GM12878 (cell line): Measurements from ENCODE around the gene YAE1. TPM values are rescaled to one million over a fixed set of nuclear protein-coding genes. Genes with fewer than 3 reads are reported as not detected.

Experiments
- ATAC-seq: fragments of 200-7000 bp; cut with Tn5 transposase; 3 replicates; pipeline ENCODE4 v1.9.1; 2020; ENCODE audit warnings: mild to moderate bottlenecking, moderate library complexity
- BruUV-seq: library from RNA; stranded (reverse); fragments of 400-500 nt; replicated peaks from 2 replicates; lab custom pipeline; 2021; lab: Mats Ljungman, UMichigan
- CTCF ChIA-PET: fragments of 300-600 bp; sonication (Branson Sonifier 250); formaldehyde crosslinking; extraction: SDS; loops from one replicate; lab custom pipeline; 2021; ENCODE audit warnings: inconsistent platforms; lab: Yijun Ruan, JAX
- POLR2A ChIA-PET: fragments of 350-600 bp; formaldehyde crosslinking; extraction: SDS; loops from one replicate; lab custom pipeline; 2021; ENCODE audit warnings: inconsistent platforms; lab: Charles Lee
- RAD21 ChIA-PET: fragments of 300-600 bp; sonication (Branson Sonifier 250); formaldehyde crosslinking; loops from one replicate; lab custom pipeline; 2023; ENCODE audit warnings: antibody characterized with exemption; ENCODE audit not compliant: unreplicated experiment; lab: Charles Lee
- SMC1A ChIA-PET: fragments of 300-600 bp; sonication (Branson Sonifier 250); formaldehyde crosslinking; loops from one replicate; lab custom pipeline; 2023; ENCODE audit not compliant: unreplicated experiment, uncharacterized antibody; lab: Charles Lee
- DNase-seq: peaks from one replicate; pipeline ENCODE4 v3.0.0-alpha.2; 2011; ENCODE audit warnings: low read depth, low spot score
- FAIRE-seq: peaks from 3 replicates; lab custom pipeline; 2011; peaks lifted over from hg19 to GRCh38; lab: Jason Lieb, UNC
- H2AFZ ChIP-seq: 2 replicates; pipeline ENCODE4 v1.6.0; 2011; ENCODE audit warnings: low read depth, low read length, control low read depth; ENCODE audit not compliant: control insufficient read depth
- H3K27ac ChIP-seq: 2 replicates; pipeline ENCODE4 v1.5.1; 2011; ENCODE audit warnings: control low read depth; ENCODE audit not compliant: control insufficient read depth, insufficient read depth
- H3K27me3 ChIP-seq, 2 experiments: replicated peaks in 1 of 2; 2 replicates each; pipeline versions ENCODE4 v1.6.0 to v1.6.1; 2011; ENCODE audit warnings: low read length in 1 of 2; ENCODE audit not compliant: control insufficient read depth in 2 of 2, insufficient read depth in 2 of 2
- H3K36me3 ChIP-seq, 2 experiments: 2 replicates each; pipeline ENCODE4 v1.5.1; 2011; ENCODE audit warnings: low read length in 1 of 2; ENCODE audit not compliant: control insufficient read depth in 2 of 2, insufficient read depth in 2 of 2
- H3K4me1 ChIP-seq: 2 replicates; pipeline ENCODE4 v1.6.1; 2011; ENCODE audit warnings: mild to moderate bottlenecking, low read length, moderate library complexity, mixed read lengths; ENCODE audit not compliant: control insufficient read depth, insufficient read depth
- H3K4me2 ChIP-seq: 2 replicates; pipeline ENCODE4 v1.6.0; 2011; ENCODE audit warnings: control low read depth; ENCODE audit not compliant: control insufficient read depth, insufficient read depth
- H3K4me3 ChIP-seq: fragments of 200-600 bp; sonication (generic); 2 replicates; pipeline ENCODE4 v1.5.1; 2016
- H3K79me2 ChIP-seq: 2 replicates; pipeline ENCODE4 v1.6.0; 2011; ENCODE audit warnings: low read length; ENCODE audit not compliant: control insufficient read depth, insufficient read depth
- H3K9ac ChIP-seq: 2 replicates; pipeline ENCODE4 v1.8.0; 2011; ENCODE audit warnings: low read length, control low read depth, mixed read lengths; ENCODE audit not compliant: control insufficient read depth, insufficient read depth
- H3K9me3 ChIP-seq: replicated peaks from 3 replicates; pipeline ENCODE4 v1.5.1; 2011; ENCODE audit warnings: mild to moderate bottlenecking, low read length; ENCODE audit not compliant: control insufficient read depth, insufficient read depth
- H4K20me1 ChIP-seq: 2 replicates; pipeline ENCODE4 v1.6.0; 2011; ENCODE audit not compliant: control insufficient read depth, insufficient read depth
- CHD4 ChIP-seq: fragments of 200-600 bp; sonication (generic); IDR thresholded peaks from 2 replicates; pipeline ENCODE4 v1.6.1; 2016; ENCODE audit warnings: mild to moderate bottlenecking
- CREM ChIP-seq: IDR thresholded peaks from 2 replicates; pipeline ENCODE4 v1.6.1; 2014; ENCODE audit warnings: antibody characterized with exemption, low read depth
- HCFC1 ChIP-seq: fragments of 150-350 bp; IDR thresholded peaks from 2 replicates; pipeline ENCODE4 v1.6.1; 2014; ENCODE audit warnings: low read length
- MTA2 ChIP-seq: fragments of 450-650 bp; IDR thresholded peaks from 2 replicates; pipeline ENCODE4 v1.6.1; 2016; ENCODE audit warnings: low read depth, mild to moderate bottlenecking, moderate library complexity
- POLR2AphosphoS2 ChIP-seq: IDR thresholded peaks from 2 replicates; pipeline ENCODE4 v1.6.1; 2011; ENCODE audit warnings: low read depth, mild to moderate bottlenecking, low read length, improper control_type of control experiment, moderate library complexity
- ZNF24 ChIP-seq: fragments of 450-650 bp; IDR thresholded peaks from 2 replicates; pipeline ENCODE4 v1.6.1; 2017; ENCODE audit warnings: antibody characterized with exemption, mild to moderate bottlenecking
- in situ Hi-C: fragments of 300-500 bp; cut with MboI; formaldehyde crosslinking; loops from 9 replicates; pipeline ENCODE4 v1.14.3; 2018; ENCODE audit warnings: mixed read lengths
- intact Hi-C: fragments of 100-400 bp; cut with micrococcal nuclease; formaldehyde crosslinking; loops from one replicate; pipeline ENCODE4 v1.14.2; 2022; ENCODE audit not compliant: unreplicated experiment
- polyA plus RNA-seq, 11 experiments: library from polyadenylated mRNA; depleted of rRNA in 4 of 11; unstranded in 6 of 11; stranded (reverse) in 5 of 11; fragments of >200 nt; fragmentation: Nextera tagmentation in 4 of 11; fragmentation: Illumina TruSeq in 1 of 11; extraction: Ambion mirVana in 4 of 11; extraction: Trizol in 1 of 11; gene quantifications; 1 replicate in 1 of 11; 2 replicates in 10 of 11; pipeline versions ENCODE4 v1.2.1 to v1.2.3, GENCODE V29; 2011 to 2016; ENCODE audit warnings: inconsistent platforms in 2 of 11, missing spikeins in 2 of 11, low read depth in 1 of 11
- total RNA-seq, 4 experiments: library from RNA; depleted of rRNA in 3 of 4; stranded (reverse); fragments of >200 nt in 3 of 4; fragmentation: Illumina TruSeq in 1 of 4; extraction: Trizol in 1 of 4; gene quantifications; 2 replicates each; pipeline versions ENCODE4 v1.2.1 to v1.2.3, GENCODE V29; 2013 to 2021
- TF ChIP-seq, protein P1 (sequence below): fragments of 450-650 bp; formaldehyde crosslinking; IDR thresholded peaks from 2 replicates; pipeline ENCODE4 v1.4.0; 2022; ENCODE audit warnings: mild to moderate bottlenecking, moderate library complexity
- TF ChIP-seq, protein P2 (sequence below): fragments of 450-650 bp; IDR thresholded peaks from 2 replicates; pipeline ENCODE4 v1.6.1; 2017; ENCODE audit warnings: mild to moderate bottlenecking, moderate library complexity

YAE1 gene
- total and polyA plus RNA-seq, 10 of the 15 experiments (the other 5 are each of a cell fraction or from before 2014, with no cell fraction given): 13.5 to 35.8 (median 22.9) TPM

DNA sequence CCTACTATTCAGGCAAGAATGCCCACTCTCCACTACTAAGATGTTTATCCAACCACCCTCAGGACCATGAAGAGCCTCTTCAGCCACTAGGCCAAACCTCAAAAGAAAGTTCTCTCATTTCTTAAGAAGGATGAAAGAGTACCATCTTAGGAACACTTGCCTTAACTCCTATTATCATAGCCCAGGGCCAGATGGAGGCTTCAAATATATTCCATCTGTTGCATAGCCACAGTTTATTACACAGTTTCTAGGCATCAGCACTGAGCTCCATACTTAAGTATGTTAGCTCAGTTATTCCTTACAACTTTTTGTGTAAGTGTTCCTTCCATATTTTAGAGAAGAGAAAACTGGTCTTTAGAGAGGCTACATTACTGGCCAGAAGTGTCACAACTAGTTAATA, 37.4 kb upstream of the YAE1 start:
- Histone ChIP-seq H3K4me3 (no peak overlapping the region), H3K9me3 (no peaks in the 10 kb centered on the region), H3K79me2 (no peaks in the 10 kb centered on the region), H4K20me1 (no peaks in the 10 kb centered on the region; the same call in 1 of the 2 replicates), H3K27me3 (no peaks in the 10 kb centered on the region; a peak in 2 of 4 replicates), H3K36me3 (no peaks in the 10 kb centered on the region), H3K27ac (no peak overlapping the region), H3K9ac (no peak overlapping the region), H3K4me2 (no peak overlapping the region), H3K4me1 (no peaks in the 10 kb centered on the region), H2AFZ (no peak overlapping the region)
- POLR2A ChIA-PET: no interaction called here
- CTCF ChIA-PET: interaction anchor here (1.3 kb wide), 1 partner anchor 75 kb away, joined by 3 read pairs; no protein-coding TSS in a partner anchor
- no peak for FAIRE-seq
- intact Hi-C loops: no loop called here
- SMC1A ChIA-PET: interaction anchor here (0.6 to 1.2 kb wide), 2 partner anchors 68 to 595 kb away, joined by 3 read pairs; no protein-coding TSS in a partner anchor
- RAD21 ChIA-PET: no interaction called here
- no peak for DNase-seq
- ATAC-seq: no peak
- no TSS peak for BruUV-seq
- TF ChIP-seq CREM (no peak), MTA2 (no peak), CHD4 (no peak), ZNF24 (no peak), POLR2AphosphoS2 (no peak), HCFC1 (no peak)
- TF ChIP-seq, protein P1, sequence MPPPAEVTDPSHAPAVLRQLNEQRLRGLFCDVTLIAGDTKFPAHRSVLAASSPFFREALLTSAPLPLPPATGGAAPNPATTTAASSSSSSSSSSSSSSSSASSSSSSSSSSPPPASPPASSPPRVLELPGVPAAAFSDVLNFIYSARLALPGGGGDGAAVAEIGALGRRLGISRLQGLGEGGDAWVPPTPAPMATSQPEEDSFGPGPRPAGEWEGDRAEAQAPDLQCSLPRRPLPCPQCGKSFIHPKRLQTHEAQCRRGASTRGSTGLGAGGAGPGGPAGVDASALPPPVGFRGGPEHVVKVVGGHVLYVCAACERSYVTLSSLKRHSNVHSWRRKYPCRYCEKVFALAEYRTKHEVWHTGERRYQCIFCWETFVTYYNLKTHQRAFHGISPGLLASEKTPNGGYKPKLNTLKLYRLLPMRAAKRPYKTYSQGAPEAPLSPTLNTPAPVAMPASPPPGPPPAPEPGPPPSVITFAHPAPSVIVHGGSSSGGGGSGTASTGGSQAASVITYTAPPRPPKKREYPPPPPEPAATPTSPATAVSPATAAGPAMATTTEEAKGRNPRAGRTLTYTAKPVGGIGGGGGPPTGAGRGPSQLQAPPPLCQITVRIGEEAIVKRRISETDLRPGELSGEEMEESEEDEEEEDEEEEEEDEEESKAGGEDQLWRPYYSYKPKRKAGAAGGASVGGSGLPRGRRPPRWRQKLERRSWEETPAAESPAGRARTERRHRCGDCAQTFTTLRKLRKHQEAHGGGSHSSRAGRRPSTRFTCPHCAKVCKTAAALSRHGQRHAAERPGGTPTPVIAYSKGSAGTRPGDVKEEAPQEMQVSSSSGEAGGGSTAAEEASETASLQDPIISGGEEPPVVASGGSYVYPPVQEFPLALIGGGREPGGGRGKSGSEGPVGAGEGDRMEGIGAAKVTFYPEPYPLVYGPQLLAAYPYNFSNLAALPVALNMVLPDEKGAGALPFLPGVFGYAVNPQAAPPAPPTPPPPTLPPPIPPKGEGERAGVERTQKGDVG (CRISPR knock-in tag): no peak
- TF ChIP-seq, protein P2, sequence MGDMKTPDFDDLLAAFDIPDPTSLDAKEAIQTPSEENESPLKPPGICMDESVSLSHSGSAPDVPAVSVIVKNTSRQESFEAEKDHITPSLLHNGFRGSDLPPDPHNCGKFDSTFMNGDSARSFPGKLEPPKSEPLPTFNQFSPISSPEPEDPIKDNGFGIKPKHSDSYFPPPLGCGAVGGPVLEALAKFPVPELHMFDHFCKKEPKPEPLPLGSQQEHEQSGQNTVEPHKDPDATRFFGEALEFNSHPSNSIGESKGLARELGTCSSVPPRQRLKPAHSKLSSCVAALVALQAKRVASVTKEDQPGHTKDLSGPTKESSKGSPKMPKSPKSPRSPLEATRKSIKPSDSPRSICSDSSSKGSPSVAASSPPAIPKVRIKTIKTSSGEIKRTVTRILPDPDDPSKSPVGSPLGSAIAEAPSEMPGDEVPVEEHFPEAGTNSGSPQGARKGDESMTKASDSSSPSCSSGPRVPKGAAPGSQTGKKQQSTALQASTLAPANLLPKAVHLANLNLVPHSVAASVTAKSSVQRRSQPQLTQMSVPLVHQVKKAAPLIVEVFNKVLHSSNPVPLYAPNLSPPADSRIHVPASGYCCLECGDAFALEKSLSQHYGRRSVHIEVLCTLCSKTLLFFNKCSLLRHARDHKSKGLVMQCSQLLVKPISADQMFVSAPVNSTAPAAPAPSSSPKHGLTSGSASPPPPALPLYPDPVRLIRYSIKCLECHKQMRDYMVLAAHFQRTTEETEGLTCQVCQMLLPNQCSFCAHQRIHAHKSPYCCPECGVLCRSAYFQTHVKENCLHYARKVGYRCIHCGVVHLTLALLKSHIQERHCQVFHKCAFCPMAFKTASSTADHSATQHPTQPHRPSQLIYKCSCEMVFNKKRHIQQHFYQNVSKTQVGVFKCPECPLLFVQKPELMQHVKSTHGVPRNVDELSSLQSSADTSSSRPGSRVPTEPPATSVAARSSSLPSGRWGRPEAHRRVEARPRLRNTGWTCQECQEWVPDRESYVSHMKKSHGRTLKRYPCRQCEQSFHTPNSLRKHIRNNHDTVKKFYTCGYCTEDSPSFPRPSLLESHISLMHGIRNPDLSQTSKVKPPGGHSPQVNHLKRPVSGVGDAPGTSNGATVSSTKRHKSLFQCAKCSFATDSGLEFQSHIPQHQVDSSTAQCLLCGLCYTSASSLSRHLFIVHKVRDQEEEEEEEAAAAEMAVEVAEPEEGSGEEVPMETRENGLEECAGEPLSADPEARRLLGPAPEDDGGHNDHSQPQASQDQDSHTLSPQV: no peak
- in situ Hi-C loops: no loop called here
